Stimulated activated CD4-positive, alpha-beta T cell treated with anti-CD3 and anti-CD28 coated beads, Interleukin-1b, Interleukin-23, amount 100 ng/mL, for 1 hour (primary cell): Measurements from ENCODE around the gene SUGCT.
"Not testable (repeated sequence)": the region's sequence is repeated elsewhere in the genome, so short reads cannot be mapped to it uniquely, and the experiment has no call there.

ENCODE experiments used
- DNase-seq, 2 donors: peaks; one replicate each; pipeline ENCODE4 v3.0.0-alpha.2; 2020; ENCODE audit warnings: low read depth in 2 of 2

SUGCT gene

GRCh38 chr7:40621592-40621998, 486.8 kb downstream of the SUGCT start:
- DNase-seq, result no peak

GRCh38 chr7:40622941-40623501, 488.2 kb downstream of the SUGCT start:
- no peak for DNase-seq

- DNase-seq, result no peak
Observed at GRCh38 chr7:40623863-40624262, 489.1 kb downstream of the SUGCT start.

- DNase-seq, result not testable (repeated sequence)
Observed at GRCh38 chr7:40627361-40627760, 492.6 kb downstream of the SUGCT start.

GRCh38 chr7:40629891-40630290, 495.1 kb downstream of the SUGCT start:
- no peak for DNase-seq

GRCh38 chr7:40634118-40634517, 499.3 kb downstream of the SUGCT start:
- no peak for DNase-seq

- DNase-seq, result no peak
Observed at GRCh38 chr7:40638545-40639320, 503.9 kb downstream of the SUGCT start.

GRCh38 chr7:40640566-40640965, 505.8 kb downstream of the SUGCT start:
- no peak for DNase-seq

- no peak for DNase-seq
Observed at GRCh38 chr7:40641701-40642100, 506.9 kb downstream of the SUGCT start.

GRCh38 chr7:40643664-40644063, 508.9 kb downstream of the SUGCT start:
- no peak for DNase-seq

GRCh38 chr7:40644454-40645188, 509.8 kb downstream of the SUGCT start:
- no peak for DNase-seq

- no peak for DNase-seq
Observed at GRCh38 chr7:40645197-40645596, 510.4 kb downstream of the SUGCT start.

- no peak for DNase-seq
Observed at GRCh38 chr7:40646717-40647116, 511.9 kb downstream of the SUGCT start.

GRCh38 chr7:40647719-40648118, 512.9 kb downstream of the SUGCT start:
- no peak for DNase-seq

- no peak for DNase-seq
Observed at GRCh38 chr7:40649247-40649646, 514.4 kb downstream of the SUGCT start.

- not testable (repeated sequence) for DNase-seq
Observed at GRCh38 chr7:40650903-40651302, 516.1 kb downstream of the SUGCT start.

GRCh38 chr7:40654171-40654570, 519.4 kb downstream of the SUGCT start:
- DNase-seq, result no peak

GRCh38 chr7:40655426-40655825, 520.6 kb downstream of the SUGCT start:
- no peak for DNase-seq

- DNase-seq, result no peak
Observed at GRCh38 chr7:40656349-40656748, 521.5 kb downstream of the SUGCT start.

- no peak for DNase-seq
Observed at GRCh38 chr7:40658729-40659128, 523.9 kb downstream of the SUGCT start.

- no peak for DNase-seq
Observed at GRCh38 chr7:40659231-40659630, 524.4 kb downstream of the SUGCT start.

GRCh38 chr7:40673285-40673684, 538.5 kb downstream of the SUGCT start:
- DNase-seq, result no peak

- no peak for DNase-seq
Observed at GRCh38 chr7:40674316-40674715, 539.5 kb downstream of the SUGCT start.
